Natural killer cell (primary cell): Measurements from ENCODE around the gene GFI1B. TPM values are rescaled to one million over a fixed set of nuclear protein-coding genes. Genes with fewer than 3 reads are reported as not detected.
A peak's percentile ranks its signal among the peaks of the same experiment; 100 is the strongest.

ENCODE experiments used
- ATAC-seq, 3 donors: fragments of 150-1000 bp in 2 of 3; fragments of 200-7000 bp in 1 of 3; cut with Tn5 transposase; 1 replicate in 1 of 3; 2 replicates in 2 of 3; pipeline ENCODE4 v1.10.0; 2021; ENCODE audit warnings: mild to moderate bottlenecking in 2 of 3, moderate library complexity in 2 of 3
- DNase-seq, 2 donors: peaks; one replicate each; pipeline versions ENCODE4 v3.0.0 to v3.0.0-alpha.2; 2013 to 2021; ENCODE audit warnings: mixed read lengths in 1 of 2
- H3K27ac ChIP-seq: one replicate; pipeline ENCODE4 v1.5.1; 2013; ENCODE audit warnings: mild to moderate bottlenecking, low read length
- H3K27me3 ChIP-seq: one replicate; pipeline ENCODE4 v1.6.1; 2013; ENCODE audit warnings: low read length; ENCODE audit not compliant: control insufficient read depth, insufficient read depth
- H3K36me3 ChIP-seq: one replicate; pipeline ENCODE4 v1.6.1; 2013; ENCODE audit warnings: low read length; ENCODE audit not compliant: control insufficient read depth, insufficient read depth
- H3K4me1 ChIP-seq: one replicate; pipeline ENCODE4 v1.6.1; 2013; ENCODE audit warnings: low read length; ENCODE audit not compliant: control insufficient read depth, insufficient read depth
- H3K4me3 ChIP-seq: one replicate; pipeline ENCODE4 v1.5.1; 2013; ENCODE audit warnings: low read length
- H3K9me3 ChIP-seq: one replicate; pipeline ENCODE4 v1.6.1; 2013; ENCODE audit warnings: low read length; ENCODE audit not compliant: control insufficient read depth, insufficient read depth
- H3K27ac Mint-ChIP-seq, 2 donors: one replicate each; pipeline ENCODE4 v1.8.0; 2022; ENCODE audit warnings: mild to moderate bottlenecking in 2 of 2, mixed read lengths in 2 of 2, moderate library complexity in 1 of 2
- H3K27me3 Mint-ChIP-seq, 2 donors: one replicate each; pipeline ENCODE4 v1.8.0; 2022; ENCODE audit warnings: low read depth in 2 of 2, mixed read lengths in 2 of 2
- H3K36me3 Mint-ChIP-seq: one replicate; pipeline ENCODE4 v1.8.0; 2022; ENCODE audit warnings: mixed read lengths
- H3K4me1 Mint-ChIP-seq, 2 donors: one replicate each; pipeline ENCODE4 v1.8.0; 2022; ENCODE audit warnings: mixed read lengths in 2 of 2
- H3K4me3 Mint-ChIP-seq: one replicate; pipeline ENCODE4 v1.8.0; 2022; ENCODE audit warnings: mild to moderate bottlenecking, moderate library complexity, mixed read lengths
- H3K9me3 Mint-ChIP-seq, 2 donors: one replicate each; pipeline ENCODE4 v1.8.0; 2022; ENCODE audit warnings: mixed read lengths in 2 of 2
- WGBS: methylation state at CpG from one replicate; pipeline ENCODE4 v1.1.7; 2013; ENCODE audit warnings: missing lambda C conversion rate; ENCODE audit not compliant: insufficient coverage; 5-methylcytosine and 5-hydroxymethylcytosine counted together
- intact Hi-C: fragments of 100-400 bp; cut with micrococcal nuclease; formaldehyde crosslinking; loops from one replicate; pipeline ENCODE4 v1.14.2; 2022
- total RNA-seq, 4 donors: library from RNA; stranded (reverse); fragments of 120-200 nt in 1 of 4; gene quantifications; one replicate each; pipeline versions ENCODE4 v1.2.3 to v1.2.4, GENCODE V29; 2013 to 2022
- TF ChIP-seq, protein P1 (sequence below): fragments of 200-600 bp; IDR thresholded peaks from one replicate; pipeline ENCODE4 v1.8.0; 2022; ENCODE audit warnings: antibody characterized with exemption

The GFI1B gene
- total RNA-seq, 3 donors from 2014 or later (not counting 1 experiment from before 2014, with no cell fraction given): 0.41 to 3.3 (median 2.8) TPM

DNA sequence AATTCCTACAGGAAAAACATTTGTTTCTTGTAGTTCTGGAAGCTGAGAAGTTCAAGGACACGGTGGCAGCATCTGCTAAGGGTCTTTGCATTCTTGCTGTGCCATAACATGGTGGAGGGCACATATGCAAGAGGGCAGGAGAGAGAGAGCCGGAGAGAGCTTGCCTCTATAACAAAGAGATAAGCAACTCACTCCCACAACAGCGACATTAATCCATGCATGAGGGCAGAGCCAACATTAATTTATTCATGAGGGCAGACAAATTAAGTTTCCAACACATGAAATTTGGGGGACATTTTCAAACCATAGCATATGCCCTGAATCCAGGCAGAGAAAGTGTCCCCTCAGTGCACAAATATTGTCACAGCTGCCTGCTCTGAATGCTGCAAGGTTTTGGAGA, 47.9 kb downstream of the GFI1B start:
- Mint-ChIP-seq H3K4me3 (peak overlapping the region; percentile 55), H3K9me3 (no peaks in the 10 kb centered on the region), H3K4me1 (peaks cover 11 to 31% of the 10 kb centered on the region in 2 donors), H3K27me3 (no peaks in the 10 kb centered on the region), H3K27ac (no peak overlapping the region), H3K36me3 (no peaks in the 10 kb centered on the region)
- H3K9me3 ChIP-seq: no peaks in the 10 kb centered on the region
- H3K36me3 ChIP-seq: no peaks in the 10 kb centered on the region
- H3K27ac ChIP-seq: no peak overlapping the region
- DNase-seq (no peak), ATAC-seq (no peak)
- intact Hi-C loops: no loop called here
- no peak overlapping the region for H3K4me3 ChIP-seq
- peaks cover 25% of the 10 kb centered on the region for H3K4me1 ChIP-seq
- TF ChIP-seq, protein P1, sequence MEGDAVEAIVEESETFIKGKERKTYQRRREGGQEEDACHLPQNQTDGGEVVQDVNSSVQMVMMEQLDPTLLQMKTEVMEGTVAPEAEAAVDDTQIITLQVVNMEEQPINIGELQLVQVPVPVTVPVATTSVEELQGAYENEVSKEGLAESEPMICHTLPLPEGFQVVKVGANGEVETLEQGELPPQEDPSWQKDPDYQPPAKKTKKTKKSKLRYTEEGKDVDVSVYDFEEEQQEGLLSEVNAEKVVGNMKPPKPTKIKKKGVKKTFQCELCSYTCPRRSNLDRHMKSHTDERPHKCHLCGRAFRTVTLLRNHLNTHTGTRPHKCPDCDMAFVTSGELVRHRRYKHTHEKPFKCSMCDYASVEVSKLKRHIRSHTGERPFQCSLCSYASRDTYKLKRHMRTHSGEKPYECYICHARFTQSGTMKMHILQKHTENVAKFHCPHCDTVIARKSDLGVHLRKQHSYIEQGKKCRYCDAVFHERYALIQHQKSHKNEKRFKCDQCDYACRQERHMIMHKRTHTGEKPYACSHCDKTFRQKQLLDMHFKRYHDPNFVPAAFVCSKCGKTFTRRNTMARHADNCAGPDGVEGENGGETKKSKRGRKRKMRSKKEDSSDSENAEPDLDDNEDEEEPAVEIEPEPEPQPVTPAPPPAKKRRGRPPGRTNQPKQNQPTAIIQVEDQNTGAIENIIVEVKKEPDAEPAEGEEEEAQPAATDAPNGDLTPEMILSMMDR: no peak
- WGBS: 82% methylated on average over 3 of the region's 3 CpGs
- H3K27me3 ChIP-seq: no peaks in the 10 kb centered on the region

DNA sequence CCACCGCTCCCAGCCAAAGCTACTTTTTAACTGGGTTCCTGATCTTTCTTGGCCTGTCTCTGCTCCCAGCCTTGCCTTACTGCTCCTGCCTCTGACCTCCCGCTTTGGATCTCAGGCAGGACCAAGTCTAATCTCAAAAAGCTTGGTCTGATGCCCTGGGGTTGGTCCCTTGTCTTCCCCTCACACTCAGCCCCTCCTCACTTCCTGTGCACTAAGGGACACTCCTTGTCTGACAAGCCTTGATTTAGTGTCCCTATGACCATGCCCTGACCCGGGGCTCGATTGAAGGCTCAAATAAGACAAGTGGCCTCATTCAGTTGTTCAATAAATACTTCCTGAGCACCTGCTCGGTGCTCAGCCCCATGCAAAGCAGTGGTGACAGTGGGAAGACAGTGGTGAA, 48.6 kb downstream of the GFI1B start:
- H3K9me3 Mint-ChIP-seq: no peaks in the 10 kb centered on the region
- Histone ChIP-seq H3K27me3 (no peaks in the 10 kb centered on the region), H3K4me1 (peaks cover 31% of the 10 kb centered on the region), H3K27ac (no peak overlapping the region), H3K36me3 (no peaks in the 10 kb centered on the region), H3K9me3 (no peaks in the 10 kb centered on the region), H3K4me3 (no peak overlapping the region)
- 63% methylated on average over 5 of the region's 5 CpGs for WGBS
- intact Hi-C loops: no loop called here
- H3K27me3 Mint-ChIP-seq: no peaks in the 10 kb centered on the region
- no peak for ATAC-seq
- H3K4me3 Mint-ChIP-seq: peak overlapping the region; percentile 50
- no peaks in the 10 kb centered on the region for H3K36me3 Mint-ChIP-seq
- H3K27ac Mint-ChIP-seq: peak overlapping the region; percentile 45 to 51
- peaks cover 18 to 37% of the 10 kb centered on the region in 2 donors for H3K4me1 Mint-ChIP-seq
- TF ChIP-seq, protein P1: no peak
- DNase-seq: no peak

DNA sequence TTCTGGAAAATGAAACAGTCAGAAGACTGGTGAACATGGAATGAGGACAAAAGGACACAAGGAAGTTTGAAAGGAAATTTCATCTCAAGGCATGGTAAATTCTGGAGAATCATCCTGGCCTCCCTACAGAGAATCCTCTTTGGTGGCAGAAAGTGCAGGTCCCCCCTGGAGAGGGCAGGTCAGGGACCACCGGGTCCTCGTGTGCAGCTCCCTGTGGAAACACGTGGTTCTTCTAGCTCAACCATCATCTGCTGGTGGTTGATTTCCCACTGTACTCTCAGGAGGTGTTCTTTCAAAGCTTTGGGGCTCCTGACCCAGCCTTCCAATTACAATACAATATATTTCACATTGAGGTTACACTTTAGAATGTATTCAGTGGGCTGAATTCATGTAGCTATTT, 49.7 kb downstream of the GFI1B start:
- DNase-seq (no peak), ATAC-seq (no peak)
- peak overlapping the region; percentile 67 for H3K4me3 Mint-ChIP-seq
- H3K27me3 Mint-ChIP-seq: no peaks in the 10 kb centered on the region
- no peaks in the 10 kb centered on the region for H3K27me3 ChIP-seq
- H3K9me3 Mint-ChIP-seq: no peaks in the 10 kb centered on the region
- TF ChIP-seq, protein P1: no peak
- peaks cover 23 to 39% of the 10 kb centered on the region in 2 donors for H3K4me1 Mint-ChIP-seq
- peaks cover 24% of the 10 kb centered on the region for H3K4me1 ChIP-seq
- intact Hi-C loops: no loop called here
- no peaks in the 10 kb centered on the region for H3K36me3 Mint-ChIP-seq
- 95% methylated on average over 3 of the region's 3 CpGs for WGBS
- H3K27ac ChIP-seq: no peak overlapping the region
- H3K36me3 ChIP-seq: no peaks in the 10 kb centered on the region
- H3K4me3 ChIP-seq: no peak overlapping the region
- H3K9me3 ChIP-seq: no peaks in the 10 kb centered on the region
- peak overlapping the region; percentile 51 to 95 for H3K27ac Mint-ChIP-seq

DNA sequence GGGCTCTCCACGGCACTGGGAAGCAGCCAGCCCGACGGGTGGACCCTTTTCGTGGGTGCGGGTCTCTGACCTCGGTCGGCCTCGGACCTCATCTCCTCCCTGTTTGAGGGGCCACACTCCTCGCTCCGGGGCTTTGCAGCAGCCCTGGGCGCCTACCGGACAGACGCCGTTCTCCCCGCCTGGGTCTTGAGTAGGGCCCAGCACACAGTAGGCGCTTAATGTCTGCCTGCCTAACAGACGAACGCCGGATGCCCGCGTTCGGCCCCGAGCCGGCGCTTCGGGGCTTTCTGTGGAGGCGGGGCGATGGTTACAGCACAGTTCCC, 51.5 kb downstream of the GFI1B start:
- WGBS: 0% methylated on average over 28 of the region's 28 CpGs
- Mint-ChIP-seq H3K27me3 (no peaks in the 10 kb centered on the region), H3K27ac (peak overlapping the region; percentile 95 to 98), H3K4me1 (peaks cover 29 to 49% of the 10 kb centered on the region in 2 donors), H3K4me3 (peak overlapping the region; percentile 98), H3K9me3 (no peaks in the 10 kb centered on the region), H3K36me3 (no peaks in the 10 kb centered on the region)
- Histone ChIP-seq H3K9me3 (no peaks in the 10 kb centered on the region), H3K36me3 (peaks cover 3% of the 10 kb centered on the region), H3K4me1 (peaks cover 24% of the 10 kb centered on the region), H3K4me3 (peak overlapping the region; percentile 89), H3K27me3 (no peaks in the 10 kb centered on the region), H3K27ac (peak overlapping the region; percentile 90)
- TF ChIP-seq, protein P1: no peak
- intact Hi-C loops: no loop called here
- no peak for DNase-seq
- peak; percentile 17 to 34 (median 21) for ATAC-seq
